Measurements from ENCODE around the gene KCNIP4. TPM values are rescaled to one million over a fixed set of nuclear protein-coding genes. Genes with fewer than 3 reads are reported as not detected.
"Not testable (repeated sequence)": the region's sequence is repeated elsewhere in the genome, so short reads cannot be mapped to it uniquely, and the experiment has no call there.

Gene KCNIP4
- total RNA-seq (1 to 10 TPM; 1.3 to 4.1 (median 2.3) TPM), polyA plus RNA-seq (1 to 10 TPM in 1 of 3 donors, under 1 TPM in 2; 0.44 to 1.3 (median 0.97) TPM)
- long read RNA-seq, donor 1 = 0 reads
- long read RNA-seq, donor 2, partial matches to known transcripts = 0 of 1 reads
- long read RNA-seq, donor 2, other reads (novel, unspliced or antisense) = 0 of 1 reads
- long read RNA-seq, donor 3 = 0 reads
- long read RNA-seq, donor 4 = 0 reads
- long read RNA-seq, donor 5, partial matches to known transcripts = 0 of 1 reads
- long read RNA-seq, donor 5, other reads (novel, unspliced or antisense) = 1 of 1 reads
- long read RNA-seq, donor 6, partial matches to known transcripts = 0 of 1 reads
- long read RNA-seq, donor 6, other reads (novel, unspliced or antisense) = 1 of 1 reads
- long read RNA-seq, donor 7 = 0 reads
- long read RNA-seq, donor 8 = 0 reads
- long read RNA-seq, donor 9 = 0 reads
- long read RNA-seq, donor 10 = 0 reads

DNA sequence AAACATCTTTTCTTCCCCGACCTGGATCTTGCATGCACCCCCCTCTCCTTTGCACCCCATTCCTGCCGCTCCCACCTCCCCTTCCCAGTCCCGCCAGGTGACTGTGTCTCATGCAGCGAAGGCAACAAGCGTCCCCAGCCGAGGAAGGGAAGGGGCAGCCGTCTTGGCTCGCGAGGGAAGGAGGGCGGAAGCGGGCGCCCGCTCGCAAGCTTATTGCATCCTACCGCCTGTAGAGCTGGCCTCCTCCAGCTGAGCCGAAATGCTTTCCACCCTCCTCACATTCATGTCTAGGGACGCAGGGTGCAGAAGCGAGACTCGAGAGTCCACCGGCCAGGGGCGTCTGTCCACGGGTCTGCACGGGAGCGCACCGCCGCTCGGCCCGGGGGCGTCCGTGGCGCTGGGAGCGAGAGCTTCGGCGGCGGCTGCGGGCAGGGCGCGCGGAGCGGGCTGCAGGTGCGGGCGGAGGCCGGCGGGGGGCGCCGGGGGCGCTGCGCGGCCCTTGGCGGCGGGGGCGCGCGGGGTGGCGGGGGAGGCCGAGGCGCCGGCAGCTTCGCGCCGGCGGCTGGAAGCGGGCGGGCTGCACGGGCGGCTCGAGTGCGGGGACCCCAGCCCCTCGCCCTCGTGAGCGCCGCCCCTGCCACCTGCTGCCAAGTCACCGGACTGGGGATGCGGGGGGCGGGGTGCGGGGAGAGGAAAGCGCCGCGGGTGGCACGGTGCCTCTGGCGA lies at the start of gene KCNIP4:
Gene KCNIP4, minus strand, starts transcription at position 426 of the 726 bp plus-strand sequence.
- DNase-seq = peak in 1 of 7 donors; percentile 4
- peaks cover 18% of the 10 kb centered on the region for H3K27me3 ChIP-seq
- H3K9me3 ChIP-seq (replicated peaks in 1 of 3) = no peaks in the 10 kb centered on the region
- intact Hi-C loops (cut with DNase I) = no loop called here
- peak within 1 kb of the TSS in 1 of 4 donors; percentile 32 for H3K4me3 ChIP-seq
- WGBS, 4 donors = 1 to 3% (median 2%) methylated on average over 5 to 81 of the region's 81 CpGs
- no peaks in the 10 kb centered on the region for H3K36me3 ChIP-seq (replicated peaks in 1 of 2)
- TF ChIP-seq POLR2A (IDR thresholded peaks at IDR 0.05) = no peak
- TF ChIP-seq CTCF (IDR thresholded peaks at IDR 0.05) = no peak
- no peaks in the 10 kb centered on the region for H3K4me1 ChIP-seq (replicated peaks in 1 of 2)
- H3K27ac ChIP-seq = no peak within 1 kb of the TSS

DNA sequence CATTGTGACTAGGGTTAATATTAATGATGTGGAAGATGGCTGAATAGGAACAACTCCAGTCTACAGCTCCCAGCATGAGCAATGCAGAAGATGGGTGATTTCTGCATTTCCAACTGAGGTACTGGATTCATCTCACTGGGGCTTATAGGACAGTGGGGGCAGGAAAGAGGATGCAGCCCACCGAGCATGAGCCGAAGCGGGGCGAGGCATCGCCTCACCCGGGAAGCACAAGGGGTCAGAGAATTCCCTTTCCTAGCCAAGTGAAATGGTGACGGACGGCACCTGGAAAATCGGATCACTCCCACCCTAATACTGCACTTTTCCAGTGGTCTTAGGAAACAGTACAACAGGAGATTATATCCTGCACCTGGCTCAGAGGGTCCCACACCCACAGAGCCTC lies 48.0 kb upstream of the KCNIP4 start:
- 91 to 100% (median 93%) methylated on average over 7 to 9 of the region's 9 CpGs for WGBS, 4 donors
- not testable (repeated sequence) for DNase-seq, H3K27ac ChIP-seq

GRCh38 chr4:21992330-21992729 lies 43.8 kb upstream of the KCNIP4 start:
- Histone ChIP-seq H3K4me3 (no peak overlapping the region), H3K36me3 (replicated peaks in 1 of 2) (no peaks in the 10 kb centered on the region), H3K4me1 (replicated peaks in 1 of 2) (no peaks in the 10 kb centered on the region), H3K27ac (no peak overlapping the region), H3K27me3 (no peaks in the 10 kb centered on the region), H3K9me3 (replicated peaks in 1 of 3) (no peaks in the 10 kb centered on the region)
- no peak for DNase-seq
- intact Hi-C loops (cut with DNase I) = no loop called here
- 67 to 86% (median 75%) methylated on average over 1 of the region's 1 CpG for WGBS, 4 donors
- no peak for TF ChIP-seq POLR2A (IDR thresholded peaks at IDR 0.05)
- no peak for TF ChIP-seq CTCF (IDR thresholded peaks at IDR 0.05)

More for the DNA sequence above, 48.0 kb upstream of the KCNIP4 start:
- H3K9me3 ChIP-seq (replicated peaks in 1 of 3); H3K4me3 ChIP-seq; H3K27me3 ChIP-seq; H3K4me1 ChIP-seq (replicated peaks in 1 of 2); H3K36me3 ChIP-seq (replicated peaks in 1 of 2); intact Hi-C loops (cut with DNase I): not testable (repeated sequence)

- H3K9me3 ChIP-seq (replicated peaks in 1 of 3) = no peaks in the 10 kb centered on the region
- no peaks in the 10 kb centered on the region for H3K4me1 ChIP-seq (replicated peaks in 1 of 2)
- H3K4me3 ChIP-seq = no peak overlapping the region
- 55 to 68% (median 64%) methylated on average over 1 of the region's 1 CpG for WGBS, 4 donors
- no peaks in the 10 kb centered on the region for H3K36me3 ChIP-seq (replicated peaks in 1 of 2)
- H3K27me3 ChIP-seq = no peaks in the 10 kb centered on the region
- DNase-seq = no peak
- TF ChIP-seq POLR2A (IDR thresholded peaks at IDR 0.05) = no peak
- TF ChIP-seq CTCF (IDR thresholded peaks at IDR 0.05) = no peak
- intact Hi-C loops (cut with DNase I) = no loop called here
- no peak overlapping the region for H3K27ac ChIP-seq
Observed at GRCh38 chr4:21991562-21991961, 43.0 kb upstream of the KCNIP4 start.
